ENCODE data around the gene RAMP2. TPM values are rescaled to one million over a fixed set of nuclear protein-coding genes. Genes with fewer than 3 reads are reported as not detected.
A peak's percentile ranks its signal among the peaks of the same experiment; 100 is the strongest.

RAMP2 gene
- total and polyA plus RNA-seq, 2 of the 13 experiments (the other 11 are each of a cell fraction or from before 2014, with no cell fraction given): 1.4 to 5.2 TPM

- TF ChIP-seq ZSCAN31 (CRISPR knock-in tag; IDR thresholded peaks at IDR 0.05; ENCODE audit: low read depth) (no peak), MAF1 (CRISPR knock-in tag; IDR thresholded peaks at IDR 0.05; ENCODE audit: borderline replicate concordance) (no peak), MIER2 (CRISPR knock-in tag; IDR thresholded peaks at IDR 0.05) (no peak), NFKB2 (CRISPR knock-in tag; IDR thresholded peaks at IDR 0.05; ENCODE audit: borderline replicate concordance) (0 out of 2 replicates have a peak, but pooled peaks have one; percentile 22), FOXP1 (IDR thresholded peaks at IDR 0.05) (no peak), FOXP1 (CRISPR knock-in tag; IDR thresholded peaks at IDR 0.05) (no peak), HNF4A (CRISPR knock-in tag; IDR thresholded peaks at IDR 0.05) (no peak), GTF3A (CRISPR knock-in tag; conservative IDR thresholded peaks at IDR 0.05) (no peak), NONO (IDR thresholded peaks at IDR 0.05) (no peak), NONO (CRISPR knock-in tag; conservative IDR thresholded peaks at IDR 0.05) (no peak), JUNB (CRISPR knock-in tag; IDR thresholded peaks at IDR 0.05; ENCODE audit: borderline replicate concordance) (no peak), FOXJ3 (CRISPR knock-in tag; IDR thresholded peaks at IDR 0.05; ENCODE audit: borderline replicate concordance) (0 out of 2 replicates have a peak, but pooled peaks have one; percentile 36), ZNF547 (CRISPR knock-in tag; IDR thresholded peaks at IDR 0.05) (no peak; the same call in 1 of the 2 replicates), ELF1 (CRISPR knock-in tag; IDR thresholded peaks at IDR 0.05) (no peak), KLF6 (CRISPR knock-in tag; IDR thresholded peaks at IDR 0.05) (no peak), ZNF225 (CRISPR knock-in tag; IDR thresholded peaks at IDR 0.05) (no peak), NCOA2 (CRISPR knock-in tag; IDR thresholded peaks at IDR 0.05) (no peak), ZKSCAN5 (CRISPR knock-in tag; IDR thresholded peaks at IDR 0.05) (no peak), ZFAT (CRISPR knock-in tag; conservative IDR thresholded peaks at IDR 0.05) (no peak), HES4 (CRISPR knock-in tag; IDR thresholded peaks at IDR 0.05; ENCODE audit: borderline replicate concordance) (no peak), MYNN (CRISPR knock-in tag; IDR thresholded peaks at IDR 0.05; ENCODE audit: low read depth) (no peak), YEATS2 (CRISPR knock-in tag; IDR thresholded peaks at IDR 0.05; ENCODE audit: borderline replicate concordance) (no peak), MAX (IDR thresholded peaks at IDR 0.05) (peak; percentile 13; the same call in 1 of the 2 replicates), ZNF138 (CRISPR knock-in tag; IDR thresholded peaks at IDR 0.05; ENCODE audit: low read depth) (no peak), ZNF570 (CRISPR knock-in tag; IDR thresholded peaks at IDR 0.05; ENCODE audit: borderline replicate concordance) (no peak), ZFP90 (CRISPR knock-in tag; IDR thresholded peaks at IDR 0.05; ENCODE audit: borderline replicate concordance) (no peak), ZNF337 (CRISPR knock-in tag; IDR thresholded peaks at IDR 0.05; ENCODE audit: borderline replicate concordance, low read depth) (no peak), ZBTB34 (CRISPR knock-in tag; IDR thresholded peaks at IDR 0.05) (no peak), HDAC1 (CRISPR knock-in tag; IDR thresholded peaks at IDR 0.05) (no peak), SRY (CRISPR knock-in tag; IDR thresholded peaks at IDR 0.05) (no peak), TSC22D2 (CRISPR knock-in tag; IDR thresholded peaks at IDR 0.05; ENCODE audit: borderline replicate concordance) (no peak), MZF1 (CRISPR knock-in tag; IDR thresholded peaks at IDR 0.05; ENCODE audit: borderline replicate concordance) (no peak), EHMT2 (IDR thresholded peaks at IDR 0.05; ENCODE audit: borderline replicate concordance, low read depth, low read length) (no peak), ZNF674 (CRISPR knock-in tag; IDR thresholded peaks at IDR 0.05; ENCODE audit: low read depth) (0 out of 2 replicates have a peak, but pooled peaks have one; percentile 70), TGIF2 (CRISPR knock-in tag; IDR thresholded peaks at IDR 0.05) (no peak)
These were observed 18.4 kb downstream of the RAMP2 start (continued) for GRCh38 chr17:42779304-42779935.
